Thymus (tissue), 11 donors: ENCODE results near the gene EPAS1. TPM values are rescaled to one million over a fixed set of nuclear protein-coding genes. Genes with fewer than 3 reads are reported as not detected.

ENCODE experiments used
- DNase-seq, 9 donors: peaks; one replicate each; pipeline ENCODE4 v3.0.0-alpha.2; 2013; ENCODE audit warnings: low spot score in 9 of 9, low read depth in 6 of 9, missing footprints in 1 of 9
- H3K27ac ChIP-seq, 2 donors: one replicate each; pipeline ENCODE4 v1.5.1; 2013; ENCODE audit warnings: control low read depth in 1 of 2, low read depth in 1 of 2, low read length in 1 of 2, mild to moderate bottlenecking in 1 of 2, moderate library complexity in 1 of 2
- H3K27me3 ChIP-seq, 2 donors: one replicate each; pipeline ENCODE4 v1.5.1; 2013; ENCODE audit warnings: low read length in 1 of 2; ENCODE audit not compliant: control insufficient read depth in 2 of 2, insufficient read depth in 1 of 2
- H3K36me3 ChIP-seq, 2 donors: one replicate each; pipeline ENCODE4 v1.5.1; 2013; ENCODE audit warnings: low read length in 1 of 2, mild to moderate bottlenecking in 1 of 2, moderate library complexity in 1 of 2; ENCODE audit not compliant: control insufficient read depth in 2 of 2, insufficient read depth in 2 of 2
- H3K4me1 ChIP-seq, 2 donors: one replicate each; pipeline ENCODE4 v1.5.1; 2013; ENCODE audit warnings: low read length in 2 of 2; ENCODE audit not compliant: control insufficient read depth in 2 of 2, insufficient read depth in 2 of 2
- H3K4me3 ChIP-seq, 2 donors: one replicate each; pipeline ENCODE4 v1.5.1; 2013; ENCODE audit warnings: low read length in 2 of 2, control low read depth in 1 of 2, mild to moderate bottlenecking in 1 of 2
- H3K9me3 ChIP-seq, 2 donors: one replicate each; pipeline ENCODE4 v1.5.1; 2013; ENCODE audit warnings: low read length in 1 of 2, mild to moderate bottlenecking in 1 of 2; ENCODE audit not compliant: control insufficient read depth in 2 of 2, insufficient read depth in 1 of 2
- WGBS: extraction: QIAGEN DNeasy Blood & Tissue Kit; methylation state at CpG from one replicate; pipeline ENCODE4 v1.1.7; 2013; 5-methylcytosine and 5-hydroxymethylcytosine counted together
- polyA plus RNA-seq: library from polyadenylated mRNA; stranded (reverse); fragments of 200-250 nt; gene quantifications from one replicate; pipeline ENCODE4 v1.2.3, GENCODE V29; 2013
- total RNA-seq: library from RNA; stranded (reverse); fragments of 120-200 nt; gene quantifications from one replicate; pipeline ENCODE4 v1.2.4, GENCODE V29; 2013
- donor health status: healthy.

The EPAS1 gene
- total and polyA plus RNA-seq, 2 donors = 3.1 to 48.9 TPM

DNA sequence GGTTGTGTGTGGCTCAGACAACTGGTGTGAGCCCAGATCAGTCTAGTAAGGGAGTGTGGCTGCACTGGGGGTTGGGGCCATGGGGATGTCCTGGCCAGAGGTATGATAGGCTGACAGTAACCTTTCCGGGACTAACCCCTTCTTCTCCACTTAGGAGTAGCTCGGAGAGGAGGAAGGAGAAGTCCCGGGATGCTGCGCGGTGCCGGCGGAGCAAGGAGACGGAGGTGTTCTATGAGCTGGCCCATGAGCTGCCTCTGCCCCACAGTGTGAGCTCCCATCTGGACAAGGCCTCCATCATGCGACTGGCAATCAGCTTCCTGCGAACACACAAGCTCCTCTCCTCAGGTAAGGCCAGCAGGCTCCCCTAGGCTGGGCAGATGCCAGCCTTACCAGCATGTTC is 49.5 kb downstream of the EPAS1 start:
- Histone ChIP-seq H3K27me3 (no peaks in the 10 kb centered on the region), H3K4me1 (peaks cover 36 to 57% of the 10 kb centered on the region in 2 donors), H3K4me3 (no peak overlapping the region), H3K36me3 (no peaks in the 10 kb centered on the region), H3K9me3 (no peaks in the 10 kb centered on the region), H3K27ac (no peak overlapping the region)
- no peak for DNase-seq
- 97% methylated on average over 10 of the region's 10 CpGs for WGBS

DNA sequence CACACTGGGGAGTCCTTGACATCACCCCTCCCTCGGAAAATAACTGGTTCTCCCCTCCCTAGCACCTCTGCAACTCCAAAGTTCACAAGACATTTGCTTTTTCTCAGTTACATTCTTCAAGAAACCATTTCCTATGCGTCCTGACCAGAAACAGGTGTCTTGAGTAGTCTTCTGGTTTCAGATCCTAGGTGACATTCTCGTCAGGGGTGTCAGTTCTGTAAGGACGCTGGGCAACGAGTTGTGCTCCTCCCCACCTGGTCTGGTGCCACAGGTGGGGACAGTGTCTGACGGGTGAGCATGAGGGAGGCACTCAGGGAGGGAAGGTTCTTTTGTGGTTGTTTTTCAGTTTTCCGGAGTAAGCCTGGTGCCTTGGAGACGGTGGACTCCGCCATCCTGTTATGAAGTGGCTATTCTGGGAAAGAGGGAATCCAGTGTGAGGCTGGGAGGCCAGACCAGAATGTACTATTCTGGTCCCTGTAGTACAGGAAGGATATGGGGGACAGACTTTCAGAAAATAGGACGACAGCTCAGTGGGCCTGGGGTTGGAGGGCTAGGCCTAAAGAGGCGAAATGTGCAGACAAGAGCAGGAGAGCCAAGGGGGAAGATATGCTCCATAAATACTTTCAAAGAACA is 50.6 kb downstream of the EPAS1 start:
- H3K27me3 ChIP-seq = no peaks in the 10 kb centered on the region
- peaks cover 47 to 67% of the 10 kb centered on the region in 2 donors for H3K4me1 ChIP-seq
- 28% methylated on average over 11 of the region's 11 CpGs for WGBS
- H3K36me3 ChIP-seq = no peaks in the 10 kb centered on the region
- no peaks in the 10 kb centered on the region for H3K9me3 ChIP-seq
- H3K27ac ChIP-seq = peak overlapping the region; percentile 27 to 46
- peak in 4 of 9 donors; percentile 31 to 73 (median 44) for DNase-seq
- H3K4me3 ChIP-seq = no peak overlapping the region

DNA sequence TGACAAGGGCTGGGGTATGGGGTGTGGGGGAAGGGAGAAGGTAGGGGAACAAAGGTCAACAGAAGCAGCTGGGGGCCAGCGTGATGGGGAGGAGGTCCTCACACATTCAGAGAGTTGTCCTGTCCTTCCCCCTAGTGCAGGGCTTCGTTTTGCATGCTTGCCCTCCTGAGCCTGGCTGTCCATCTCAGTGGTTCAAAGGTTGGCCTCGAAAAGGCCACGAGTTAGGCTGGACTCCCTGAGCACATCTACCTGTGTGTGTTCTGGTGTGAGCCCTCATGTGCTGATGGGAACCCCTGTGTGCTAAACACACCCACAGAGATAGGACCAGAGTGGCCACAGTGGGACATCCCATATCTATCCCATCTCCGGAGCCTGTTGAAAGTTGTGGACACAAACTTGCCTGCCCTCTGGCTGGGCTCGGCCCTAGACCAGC is 51.9 kb downstream of the EPAS1 start:
- DNase-seq = no peak
- H3K4me1 ChIP-seq = peaks cover 48 to 77% of the 10 kb centered on the region in 2 donors
- no peak overlapping the region for H3K4me3 ChIP-seq
- no peaks in the 10 kb centered on the region for H3K9me3 ChIP-seq
- no peaks in the 10 kb centered on the region for H3K27me3 ChIP-seq
- WGBS = 98% methylated on average over 6 of the region's 6 CpGs
- no peak overlapping the region for H3K27ac ChIP-seq
- H3K36me3 ChIP-seq = no peaks in the 10 kb centered on the region

DNA sequence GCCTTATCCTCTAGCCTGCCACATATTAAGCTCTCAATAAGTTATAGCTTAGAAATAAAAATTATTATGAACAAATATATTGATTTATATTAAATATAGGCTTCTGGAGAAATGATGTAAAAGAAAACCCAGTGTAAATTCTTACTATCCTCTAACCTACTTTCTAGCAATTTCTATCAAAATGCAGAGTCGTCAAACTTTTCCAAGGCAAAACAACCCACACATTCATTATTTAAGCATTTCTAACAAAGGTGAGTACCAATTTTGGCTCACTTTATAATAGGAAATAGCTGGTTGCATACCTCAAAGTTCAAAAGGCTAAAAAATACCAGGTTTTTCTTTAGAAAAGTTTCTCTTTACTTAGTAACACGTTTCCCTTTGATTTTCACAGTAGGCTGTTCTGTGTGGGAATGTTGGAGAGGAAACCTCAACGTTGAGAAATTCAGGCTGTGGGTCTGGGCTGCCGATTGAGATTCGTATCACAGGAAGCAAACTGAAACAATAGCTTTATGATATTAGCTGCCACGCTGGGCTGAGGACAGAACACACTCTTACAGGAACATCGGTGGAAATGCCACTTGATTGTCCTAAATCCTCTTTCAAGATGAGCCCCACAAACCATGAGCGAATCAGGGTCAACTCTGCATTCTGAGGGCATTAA is 53.0 kb downstream of the EPAS1 start:
- DNase-seq = peak in 2 of 9 donors; percentile 26 to 53
- no peak overlapping the region for H3K4me3 ChIP-seq
- peak overlapping the region in 1 of 2 donors; percentile 1 for H3K27ac ChIP-seq
- H3K36me3 ChIP-seq = no peaks in the 10 kb centered on the region
- no peaks in the 10 kb centered on the region for H3K9me3 ChIP-seq
- WGBS = 8% methylated on average over 8 of the region's 8 CpGs
- peaks cover 48 to 84% of the 10 kb centered on the region in 2 donors for H3K4me1 ChIP-seq
- H3K27me3 ChIP-seq = no peaks in the 10 kb centered on the region

DNA sequence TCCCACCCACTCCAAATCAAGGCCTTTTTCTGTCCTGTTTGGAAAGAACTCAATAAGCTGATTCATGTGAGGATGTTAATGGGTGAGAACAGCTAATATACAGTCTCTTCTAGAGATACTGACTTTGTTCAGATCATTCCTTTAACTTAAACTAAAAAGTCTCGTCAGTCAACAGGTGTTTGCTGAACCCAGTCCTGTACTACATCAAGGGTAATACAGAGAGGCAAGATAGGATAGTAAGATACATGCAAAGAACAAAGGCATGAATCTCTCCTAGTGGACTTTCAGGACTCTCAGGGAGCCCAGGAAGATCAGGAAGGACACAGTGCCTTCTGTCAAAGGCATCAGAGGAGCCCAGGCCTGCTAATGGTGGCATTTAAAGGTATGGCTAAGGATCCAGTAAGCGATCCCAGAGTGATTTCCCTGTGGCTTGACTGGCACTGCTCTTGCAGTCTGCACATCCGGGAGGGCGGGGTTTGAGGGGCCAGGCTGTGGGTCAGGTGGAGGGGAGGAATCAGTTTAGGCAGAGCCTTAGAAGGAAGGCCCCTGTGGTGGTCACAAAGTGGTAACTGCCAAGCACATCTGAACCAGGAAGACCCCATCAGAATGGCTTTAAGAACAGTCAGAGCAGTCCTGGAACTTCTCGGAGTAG is 54.0 kb downstream of the EPAS1 start:
- Histone ChIP-seq H3K27me3 (no peaks in the 10 kb centered on the region), H3K4me3 (peak overlapping the region; percentile 15 to 29), H3K27ac (peak overlapping the region; percentile 1 to 80), H3K9me3 (no peaks in the 10 kb centered on the region), H3K4me1 (peaks cover 48 to 84% of the 10 kb centered on the region in 2 donors), H3K36me3 (no peaks in the 10 kb centered on the region)
- WGBS = 36% methylated on average over 5 of the region's 5 CpGs
- peak in 2 of 9 donors; percentile 36 to 69 for DNase-seq

DNA sequence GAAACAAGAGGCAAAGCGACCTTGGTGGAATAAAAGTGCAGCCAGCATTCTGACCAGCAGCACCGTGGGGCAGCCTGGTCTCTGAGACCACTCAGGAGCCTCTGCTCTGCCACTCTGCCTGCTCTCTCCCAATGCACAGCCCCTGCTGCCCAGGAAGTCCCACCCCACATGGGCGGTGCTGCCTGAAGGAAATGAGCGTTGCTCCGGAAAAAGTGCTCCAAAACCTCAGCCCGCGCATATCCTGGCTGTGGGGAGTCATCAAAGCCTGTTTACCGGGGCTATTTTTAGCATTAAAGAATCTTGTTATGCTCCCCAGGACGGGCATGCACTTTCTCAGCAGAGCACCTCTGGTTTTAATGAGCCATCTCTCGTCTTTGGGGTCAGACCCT is 54.5 kb downstream of the EPAS1 start:
- DNase-seq = peak in 7 of 9 donors; percentile 56 to 89 (median 70)
- H3K4me3 ChIP-seq = peak overlapping the region; percentile 15 to 29
- H3K27ac ChIP-seq = peak overlapping the region; percentile 1 to 80
- no peaks in the 10 kb centered on the region for H3K27me3 ChIP-seq
- H3K9me3 ChIP-seq = no peaks in the 10 kb centered on the region
- peaks cover 50 to 84% of the 10 kb centered on the region in 2 donors for H3K4me1 ChIP-seq
- 13% methylated on average over 10 of the region's 10 CpGs for whole genome bisulfite sequencing
- H3K36me3 ChIP-seq = no peaks in the 10 kb centered on the region

DNA sequence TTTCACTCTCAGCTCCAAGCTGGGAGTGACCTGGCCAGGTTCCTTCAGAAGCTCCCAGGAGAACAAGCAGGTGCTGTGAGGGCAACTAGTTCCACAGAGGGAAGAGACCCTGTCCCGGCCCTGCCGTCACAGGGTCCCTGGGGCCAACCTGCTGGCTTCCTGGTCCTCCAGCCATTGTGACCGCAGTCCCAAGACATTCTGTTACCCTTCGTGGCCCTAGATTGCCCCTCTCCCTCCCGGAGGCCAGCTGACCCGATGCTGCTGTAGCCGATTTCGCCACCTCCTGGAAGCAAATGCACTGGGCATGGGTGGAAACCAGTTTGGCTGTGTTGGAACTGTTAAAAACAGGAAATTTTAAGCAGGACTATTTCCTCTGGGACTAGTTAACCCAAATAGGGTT is 55.4 kb downstream of the EPAS1 start:
- 94% methylated on average over 8 of the region's 8 CpGs for WGBS
- DNase-seq = no peak
- Histone ChIP-seq H3K36me3 (no peaks in the 10 kb centered on the region), H3K4me1 (peaks cover 47 to 83% of the 10 kb centered on the region in 2 donors), H3K27me3 (no peaks in the 10 kb centered on the region), H3K4me3 (no peak overlapping the region), H3K9me3 (no peaks in the 10 kb centered on the region), H3K27ac (no peak overlapping the region)

DNA sequence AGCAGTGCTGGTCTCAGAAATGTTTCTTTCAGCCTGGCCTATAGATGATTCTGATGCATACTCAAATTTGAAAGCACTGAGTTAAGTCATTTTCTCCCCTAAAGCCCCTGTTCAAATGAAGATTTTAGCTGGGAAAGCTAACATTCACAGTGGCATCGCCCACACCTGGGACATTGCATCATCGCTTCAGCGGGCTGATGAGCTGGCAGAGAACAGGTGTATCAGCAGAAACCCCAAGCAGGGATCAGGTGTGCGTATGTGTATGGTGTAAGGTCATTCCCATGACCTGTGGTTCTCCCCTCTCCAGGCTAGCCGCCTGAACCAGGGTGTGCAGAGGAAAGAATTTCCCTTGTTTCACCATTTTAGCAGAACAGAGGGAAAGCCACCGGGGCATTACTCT is 56.3 kb downstream of the EPAS1 start:
- DNase-seq = no peak
- H3K27ac ChIP-seq = no peak overlapping the region
- WGBS = 94% methylated on average over 6 of the region's 6 CpGs
- no peaks in the 10 kb centered on the region for H3K9me3 ChIP-seq
- H3K27me3 ChIP-seq = no peaks in the 10 kb centered on the region
- H3K4me3 ChIP-seq = no peak overlapping the region
- no peaks in the 10 kb centered on the region for H3K36me3 ChIP-seq
- peaks cover 41 to 78% of the 10 kb centered on the region in 2 donors for H3K4me1 ChIP-seq

DNA sequence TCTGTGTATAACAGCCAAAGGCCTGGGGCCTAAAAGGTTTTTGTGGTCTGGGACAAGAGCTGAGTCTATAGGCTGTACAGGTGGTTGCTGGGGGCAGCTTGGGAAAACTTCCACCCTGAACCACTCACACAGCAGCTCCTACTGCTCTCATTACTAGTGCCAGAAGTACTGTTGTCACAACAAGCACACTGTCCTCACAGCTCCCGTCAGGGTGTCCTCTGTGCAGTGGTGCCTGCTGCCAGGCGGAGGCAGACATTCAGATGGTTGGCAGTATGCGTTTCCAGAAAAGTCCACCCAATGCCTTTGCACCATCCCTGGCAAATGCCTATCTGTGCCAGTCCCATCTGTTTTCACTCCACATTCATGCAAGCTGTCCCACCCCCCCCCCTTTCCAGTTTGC is 58.5 kb downstream of the EPAS1 start:
- no peaks in the 10 kb centered on the region for H3K27me3 ChIP-seq
- peaks cover 29 to 59% of the 10 kb centered on the region in 2 donors for H3K4me1 ChIP-seq
- H3K9me3 ChIP-seq = no peaks in the 10 kb centered on the region
- H3K4me3 ChIP-seq = no peak overlapping the region
- WGBS = 94% methylated on average over 3 of the region's 3 CpGs
- H3K36me3 ChIP-seq = no peaks in the 10 kb centered on the region
- no peak overlapping the region for H3K27ac ChIP-seq
- no peak for DNase-seq
